K562 (cell line): ENCODE results near the gene TUBD1. TPM values are rescaled to one million over a fixed set of nuclear protein-coding genes. Genes with fewer than 3 reads are reported as not detected.

Experiments
- CBFA2T3 ChIP-seq: fragments of 450-650 bp; IDR thresholded peaks from 2 replicates; pipeline ENCODE4 v1.6.1; 2017
- CHAMP1 ChIP-seq: fragments of 450-650 bp; IDR thresholded peaks from 2 replicates; pipeline ENCODE4 v1.6.1; 2016; ENCODE audit warnings: mild to moderate bottlenecking
- CUX1 ChIP-seq: fragments of 200-800 bp; sonication (Bioruptor generic); IDR thresholded peaks from 2 replicates; pipeline ENCODE4 v1.6.1; 2016; ENCODE audit warnings: missing genetic modification characterization, missing compliant biosample characterization
- RERE ChIP-seq: sonication (generic); formaldehyde crosslinking; IDR thresholded peaks from 2 replicates; pipeline ENCODE4 v1.8.0; 2023; ENCODE audit warnings: missing genetic modification reagents, mild to moderate bottlenecking, borderline replicate concordance
- polyA plus RNA-seq, 8 experiments: library from polyadenylated mRNA; depleted of rRNA in 4 of 8; stranded (reverse) in 5 of 8; unstranded in 3 of 8; fragments of >200 nt; fragmentation: Nextera tagmentation in 2 of 8; fragmentation: Illumina TruSeq in 1 of 8; extraction: Ambion mirVana in 2 of 8; extraction: Trizol in 1 of 8; gene quantifications; 2 replicates each; pipeline versions ENCODE4 v1.2.1 to v1.2.3, GENCODE V29; 2011 to 2014; ENCODE audit warnings: inconsistent platforms in 1 of 8, missing spikeins in 1 of 8
- total RNA-seq, 7 experiments: library from RNA; depleted of rRNA in 6 of 7; stranded (reverse); fragments of >200 nt in 6 of 7; fragmentation: Illumina TruSeq in 2 of 7; extraction: Trizol in 2 of 7; gene quantifications; 2 replicates each; pipeline versions ENCODE4 v1.2.1 to v1.2.3, GENCODE V29; 2011 to 2021; ENCODE audit warnings: low replicate concordance in 1 of 7

TUBD1 gene
- total and polyA plus RNA-seq, 9 of the 15 experiments (the other 6 are each of a cell fraction or from before 2014, with no cell fraction given) = 10.8 to 35.3 (median 17.9) TPM

- TF ChIP-seq RERE (CRISPR knock-in tag) = no peak
- TF ChIP-seq CUX1 (CRISPR knock-in tag) = no peak
- TF ChIP-seq CHAMP1 = peak; percentile 99
- no peak for TF ChIP-seq CBFA2T3
Observed at GRCh38 chr17:59853168-59853918, 39.4 kb downstream of the TUBD1 start (continued).
